WERI-Rb-1 (cell line): Measurements from ENCODE around the gene SAMD14.

Source experiments
- DNase-seq: peaks from one replicate; pipeline ENCODE4 v3.0.0-alpha.2; 2020
- H3K27ac ChIP-seq: fragments of 250-450 bp; sonication (Bioruptor Pico); 2 replicates; pipeline ENCODE4 v1.5.1; 2020; ENCODE audit warnings: mild to moderate bottlenecking, moderate library complexity
- H3K27me3 ChIP-seq: fragments of 250-450 bp; sonication (Bioruptor Pico); 2 replicates; pipeline ENCODE4 v1.5.1; 2021; ENCODE audit warnings: mild to moderate bottlenecking, low read depth, moderate library complexity; ENCODE audit not compliant: insufficient read depth, severe bottlenecking
- H3K36me3 ChIP-seq: fragments of 250-450 bp; sonication (Bioruptor Pico); 2 replicates; pipeline ENCODE4 v1.5.1; 2020; ENCODE audit warnings: mild to moderate bottlenecking, moderate library complexity
- H3K4me3 ChIP-seq: 2 replicates; pipeline ENCODE4 v1.5.1; 2011; ENCODE audit warnings: low read depth, mild to moderate bottlenecking, control low read depth, low read length
- H3K9me3 ChIP-seq: fragments of 250-450 bp; sonication (Bioruptor Pico); 2 replicates; pipeline ENCODE4 v1.5.1; 2021; ENCODE audit warnings: mild to moderate bottlenecking, moderate library complexity; ENCODE audit not compliant: severe bottlenecking
- TF ChIP-seq, protein P1 (sequence below): IDR thresholded peaks from 2 replicates; pipeline ENCODE4 v1.5.1; 2011; ENCODE audit warnings: low read depth, mild to moderate bottlenecking, control low read depth, inconsistent platforms, low read length

Gene SAMD14

GRCh38 chr17:50133769-50134099 lies 3.8 kb upstream of the SAMD14 start:
- Histone ChIP-seq H3K36me3 (peaks cover 42% of the 10 kb centered on the region), H3K9me3 (peaks cover 2% of the 10 kb centered on the region), H3K27ac (no peak overlapping the region), H3K27me3 (no peaks in the 10 kb centered on the region), H3K4me3 (no peak overlapping the region)
- TF ChIP-seq, protein P1, sequence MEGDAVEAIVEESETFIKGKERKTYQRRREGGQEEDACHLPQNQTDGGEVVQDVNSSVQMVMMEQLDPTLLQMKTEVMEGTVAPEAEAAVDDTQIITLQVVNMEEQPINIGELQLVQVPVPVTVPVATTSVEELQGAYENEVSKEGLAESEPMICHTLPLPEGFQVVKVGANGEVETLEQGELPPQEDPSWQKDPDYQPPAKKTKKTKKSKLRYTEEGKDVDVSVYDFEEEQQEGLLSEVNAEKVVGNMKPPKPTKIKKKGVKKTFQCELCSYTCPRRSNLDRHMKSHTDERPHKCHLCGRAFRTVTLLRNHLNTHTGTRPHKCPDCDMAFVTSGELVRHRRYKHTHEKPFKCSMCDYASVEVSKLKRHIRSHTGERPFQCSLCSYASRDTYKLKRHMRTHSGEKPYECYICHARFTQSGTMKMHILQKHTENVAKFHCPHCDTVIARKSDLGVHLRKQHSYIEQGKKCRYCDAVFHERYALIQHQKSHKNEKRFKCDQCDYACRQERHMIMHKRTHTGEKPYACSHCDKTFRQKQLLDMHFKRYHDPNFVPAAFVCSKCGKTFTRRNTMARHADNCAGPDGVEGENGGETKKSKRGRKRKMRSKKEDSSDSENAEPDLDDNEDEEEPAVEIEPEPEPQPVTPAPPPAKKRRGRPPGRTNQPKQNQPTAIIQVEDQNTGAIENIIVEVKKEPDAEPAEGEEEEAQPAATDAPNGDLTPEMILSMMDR = no peak
- peak; percentile 78 for DNase-seq

DNA sequence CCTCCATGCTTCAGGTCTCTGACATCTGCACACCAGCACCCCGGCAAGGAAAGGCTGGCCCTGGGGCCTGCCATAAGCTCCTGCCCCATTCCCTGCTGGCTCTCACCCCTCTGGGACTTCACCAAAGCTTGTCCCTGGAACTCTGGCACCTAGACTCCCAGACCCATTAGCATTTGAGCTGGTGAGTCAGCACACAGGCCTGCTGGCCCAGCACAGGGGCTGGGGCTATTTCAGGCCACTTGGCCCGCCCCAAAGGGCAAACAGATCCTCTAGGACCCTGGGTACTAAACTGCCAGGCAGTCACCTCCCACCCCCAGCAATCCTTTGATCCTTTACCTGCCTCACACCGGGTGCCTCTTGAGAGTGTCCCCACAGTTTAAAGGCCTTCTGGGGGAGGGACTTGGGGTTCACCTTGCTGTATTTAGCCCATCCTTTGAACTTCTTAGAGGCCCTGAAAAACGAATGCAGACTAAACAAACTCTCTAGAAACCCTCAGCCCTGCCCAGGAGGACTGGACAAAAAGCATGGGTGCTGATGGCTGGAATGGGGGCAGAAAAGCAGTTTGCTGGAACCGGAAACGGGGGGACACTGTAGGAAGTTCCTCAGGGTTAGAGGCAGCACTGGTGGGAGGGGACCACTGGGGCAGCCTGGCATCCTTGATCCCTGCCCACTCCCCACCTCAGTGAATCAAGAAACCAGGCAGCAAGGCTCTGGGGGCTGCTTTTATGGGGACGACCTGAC lies 3.2 kb upstream of the SAMD14 start:
- peaks cover 2% of the 10 kb centered on the region for H3K9me3 ChIP-seq
- peak overlapping the region; percentile 5 for H3K27ac ChIP-seq
- TF ChIP-seq, protein P1 = no peak
- no peaks in the 10 kb centered on the region for H3K27me3 ChIP-seq
- H3K4me3 ChIP-seq = no peak overlapping the region
- no peak for DNase-seq
- H3K36me3 ChIP-seq = peaks cover 36% of the 10 kb centered on the region

- Histone ChIP-seq H3K27me3 (no peaks in the 10 kb centered on the region), H3K36me3 (peaks cover 30% of the 10 kb centered on the region), H3K4me3 (no peak overlapping the region), H3K9me3 (peaks cover 2% of the 10 kb centered on the region), H3K27ac (no peak overlapping the region; the same call in 1 of the 2 replicates)
- TF ChIP-seq, protein P1 = no peak
- no peak for DNase-seq
Observed at GRCh38 chr17:50132104-50132794, 2.3 kb upstream of the SAMD14 start.

DNA sequence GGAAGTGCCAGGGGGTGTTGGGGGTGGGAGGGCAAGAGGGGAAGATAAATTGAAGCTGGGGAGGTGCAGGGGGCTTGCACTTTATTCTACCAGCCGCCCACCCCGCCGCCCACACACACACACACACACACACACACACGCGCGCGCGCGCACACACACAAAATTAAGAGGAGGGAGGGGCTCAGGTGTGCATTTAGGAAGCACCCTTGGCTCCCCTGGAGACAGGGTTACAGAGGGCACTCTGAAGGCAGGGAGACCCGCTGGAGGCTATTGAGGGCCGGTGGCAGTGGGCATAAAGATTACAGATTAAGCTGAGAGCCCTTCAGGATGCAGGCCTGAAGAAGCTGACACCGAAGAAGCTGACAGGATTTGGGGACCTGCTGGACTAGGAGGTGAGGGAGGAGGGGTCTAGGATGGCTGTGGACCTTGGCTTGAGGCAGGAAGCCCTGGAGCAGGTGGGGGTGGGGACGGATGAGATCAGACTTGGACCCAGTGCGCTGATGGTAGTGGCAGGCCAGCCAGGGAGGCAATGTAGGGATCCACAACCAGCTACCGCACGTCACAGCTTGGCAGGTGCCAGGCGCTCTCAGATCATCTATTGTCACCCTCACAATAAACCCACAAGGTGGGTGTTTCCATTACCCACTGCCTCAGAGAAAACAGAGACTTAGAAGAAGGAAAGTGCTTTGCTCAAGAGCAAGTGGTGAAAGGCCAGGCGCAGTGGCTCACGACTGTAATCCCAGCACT lies 772 bp upstream of the SAMD14 start:
- H3K4me3 ChIP-seq = peak overlapping the region; percentile 59
- TF ChIP-seq, protein P1 = no peak
- H3K9me3 ChIP-seq = peaks cover 2% of the 10 kb centered on the region
- H3K36me3 ChIP-seq = peaks cover 18% of the 10 kb centered on the region
- H3K27ac ChIP-seq = no peak overlapping the region
- DNase-seq = peak; percentile 63
- no peaks in the 10 kb centered on the region for H3K27me3 ChIP-seq

DNA sequence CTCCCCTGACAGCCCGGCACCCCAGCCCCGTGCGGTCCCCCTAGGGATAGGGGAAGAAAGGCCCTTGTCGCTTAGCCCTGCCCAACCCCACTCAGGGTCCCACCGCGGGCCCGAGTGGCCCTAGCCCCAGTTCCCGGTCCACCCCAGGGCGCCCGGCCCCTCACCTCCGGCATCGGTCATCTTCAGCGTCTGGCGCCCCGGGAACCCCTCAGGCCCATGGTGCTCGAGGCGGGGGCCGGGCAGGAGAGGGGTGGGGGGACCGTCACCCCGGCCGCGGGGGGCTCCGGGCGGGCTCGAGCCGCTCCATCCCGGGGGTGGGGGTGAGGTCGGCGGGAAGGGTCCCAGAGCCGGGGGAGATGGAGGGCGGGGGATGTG lies 620 bp downstream of the SAMD14 start:
- Histone ChIP-seq H3K36me3 (peaks cover 16% of the 10 kb centered on the region), H3K4me3 (peak overlapping the region; percentile 66), H3K9me3 (peaks cover 2% of the 10 kb centered on the region), H3K27ac (peak overlapping the region; percentile 91), H3K27me3 (no peaks in the 10 kb centered on the region)
- no peak for DNase-seq
- TF ChIP-seq, protein P1 = no peak
